Measurements from ENCODE around the gene TFR2. TPM values are rescaled to one million over a fixed set of nuclear protein-coding genes. Genes with fewer than 3 reads are reported as not detected.

TFR2 gene
- total RNA-seq, 1 donor, result under 0.01 TPM

GRCh38 chr7:100675581-100676350, 34.4 kb upstream of the TFR2 start:
- peak overlapping the region; percentile 83 for H3K4me2 ChIP-seq (ENCODE audit: insufficient read depth, low read length)
- peaks cover 33% of the 10 kb centered on the region for H3K36me3 ChIP-seq (ENCODE audit: insufficient read depth, low read length)
- DNase-seq (ENCODE audit: insufficient read length, low spot score, missing footprints), result peak; percentile 97
- no peak overlapping the region for H3K27ac ChIP-seq (ENCODE audit: low read depth, low read length)
- peaks cover 46% of the 10 kb centered on the region for H3K79me2 ChIP-seq (ENCODE audit: insufficient read depth, low read length)
- H3K9me3 ChIP-seq (ENCODE audit: low read depth, low read length), result no peaks in the 10 kb centered on the region
- H3K4me1 ChIP-seq (ENCODE audit: insufficient read depth, low read length), result peaks cover 3% of the 10 kb centered on the region
- H3K27me3 ChIP-seq (ENCODE audit: insufficient read depth, low read length), result no peaks in the 10 kb centered on the region
- peaks cover 27% of the 10 kb centered on the region for H4K20me1 ChIP-seq (ENCODE audit: insufficient read depth, low read length)
- TF ChIP-seq CTCF (IDR thresholded peaks at IDR 0.05; ENCODE audit: extremely low read depth, low read depth, low read length), result no peak
- H2AFZ ChIP-seq (ENCODE audit: low read length), result no peak overlapping the region
- peak overlapping the region; percentile 90 for H3K4me3 ChIP-seq (ENCODE audit: insufficient read depth, low read length)

GRCh38 chr7:100675105-100675451, 33.7 kb upstream of the TFR2 start:
- peaks cover 46% of the 10 kb centered on the region for H3K79me2 ChIP-seq (ENCODE audit: insufficient read depth, low read length)
- TF ChIP-seq CTCF (IDR thresholded peaks at IDR 0.05; ENCODE audit: extremely low read depth, low read depth, low read length), result no peak
- no peaks in the 10 kb centered on the region for H3K9me3 ChIP-seq (ENCODE audit: low read depth, low read length)
- H3K27me3 ChIP-seq (ENCODE audit: insufficient read depth, low read length), result peaks cover 2% of the 10 kb centered on the region
- H3K27ac ChIP-seq (ENCODE audit: low read depth, low read length), result no peak overlapping the region
- peak overlapping the region; percentile 90 for H3K4me3 ChIP-seq (ENCODE audit: insufficient read depth, low read length)
- H4K20me1 ChIP-seq (ENCODE audit: insufficient read depth, low read length), result peaks cover 24% of the 10 kb centered on the region
- DNase-seq (ENCODE audit: insufficient read length, low spot score, missing footprints), result no peak
- H3K4me2 ChIP-seq (ENCODE audit: insufficient read depth, low read length), result peak overlapping the region; percentile 83
- no peak overlapping the region for H2AFZ ChIP-seq (ENCODE audit: low read length)
- H3K4me1 ChIP-seq (ENCODE audit: insufficient read depth, low read length), result peaks cover under 1% of the 10 kb centered on the region
- peaks cover 31% of the 10 kb centered on the region for H3K36me3 ChIP-seq (ENCODE audit: insufficient read depth, low read length)

DNA sequence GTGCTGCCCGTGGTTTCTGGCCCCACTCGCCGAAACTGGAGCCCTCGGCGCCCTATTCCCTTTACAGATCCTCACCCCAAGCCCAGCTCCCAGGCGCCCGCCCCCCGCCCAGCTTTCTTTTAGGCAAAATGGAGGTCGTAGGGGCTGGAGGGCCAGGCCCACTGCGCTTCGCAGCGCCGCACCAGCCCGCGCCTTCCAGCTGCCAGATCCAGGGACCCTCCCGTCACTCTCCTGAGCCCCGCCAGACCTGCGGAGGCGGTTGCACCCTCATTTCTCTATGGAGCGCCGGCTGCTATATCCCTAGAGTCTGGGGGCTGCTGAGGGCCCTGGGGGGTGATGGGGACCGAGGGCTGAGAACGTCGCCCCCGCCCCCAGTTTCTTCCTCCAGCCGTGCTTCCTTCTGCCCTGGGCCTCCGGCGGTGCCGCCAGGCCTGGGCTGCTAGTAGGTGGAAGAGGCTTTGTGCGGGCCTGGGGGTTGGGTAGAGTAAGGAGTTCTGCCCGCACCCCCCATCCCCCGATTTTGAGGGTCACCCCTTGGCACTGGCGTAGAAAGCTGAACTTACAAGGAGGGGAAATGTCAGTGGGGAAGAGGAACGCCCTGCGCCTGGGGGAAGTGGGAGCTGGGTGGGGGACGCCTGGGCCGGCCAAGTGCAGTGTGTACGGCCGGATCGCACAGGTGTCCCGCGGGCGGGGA, 33.2 kb upstream of the TFR2 start:
- peaks cover 46% of the 10 kb centered on the region for H3K79me2 ChIP-seq (ENCODE audit: insufficient read depth, low read length)
- no peaks in the 10 kb centered on the region for H3K4me1 ChIP-seq (ENCODE audit: insufficient read depth, low read length)
- H3K27me3 ChIP-seq (ENCODE audit: insufficient read depth, low read length), result peaks cover 2% of the 10 kb centered on the region
- H3K27ac ChIP-seq (ENCODE audit: low read depth, low read length), result peak overlapping the region; percentile 51
- no peak overlapping the region for H2AFZ ChIP-seq (ENCODE audit: low read length)
- H3K36me3 ChIP-seq (ENCODE audit: insufficient read depth, low read length), result peaks cover 31% of the 10 kb centered on the region
- DNase-seq (ENCODE audit: insufficient read length, low spot score, missing footprints), result peak; percentile 92
- H3K4me2 ChIP-seq (ENCODE audit: insufficient read depth, low read length), result peak overlapping the region; percentile 79
- no peak for TF ChIP-seq CTCF (IDR thresholded peaks at IDR 0.05; ENCODE audit: extremely low read depth, low read depth, low read length)
- H4K20me1 ChIP-seq (ENCODE audit: insufficient read depth, low read length), result peaks cover 22% of the 10 kb centered on the region
- no peaks in the 10 kb centered on the region for H3K9me3 ChIP-seq (ENCODE audit: low read depth, low read length)
- peak overlapping the region; percentile 90 for H3K4me3 ChIP-seq (ENCODE audit: insufficient read depth, low read length)

GRCh38 chr7:100673942-100674410, 32.6 kb upstream of the TFR2 start:
- Histone ChIP-seq H3K36me3 (ENCODE audit: insufficient read depth, low read length) (peaks cover 26% of the 10 kb centered on the region), H3K9me3 (ENCODE audit: low read depth, low read length) (no peaks in the 10 kb centered on the region), H3K4me2 (ENCODE audit: insufficient read depth, low read length) (peak overlapping the region; percentile 79), H2AFZ (ENCODE audit: low read length) (peak overlapping the region; percentile 84), H3K4me3 (ENCODE audit: insufficient read depth, low read length) (peak overlapping the region; percentile 90), H3K27ac (ENCODE audit: low read depth, low read length) (peak overlapping the region; percentile 98), H4K20me1 (ENCODE audit: insufficient read depth, low read length) (peaks cover 22% of the 10 kb centered on the region), H3K27me3 (ENCODE audit: insufficient read depth, low read length) (peaks cover 2% of the 10 kb centered on the region), H3K4me1 (ENCODE audit: insufficient read depth, low read length) (no peaks in the 10 kb centered on the region), H3K79me2 (ENCODE audit: insufficient read depth, low read length) (peaks cover 46% of the 10 kb centered on the region)
- no peak for TF ChIP-seq CTCF (IDR thresholded peaks at IDR 0.05; ENCODE audit: extremely low read depth, low read depth, low read length)
- DNase-seq (ENCODE audit: insufficient read length, low spot score, missing footprints), result peak; percentile 95
